ENCODE data around the gene FXYD7.

Gene FXYD7

GRCh38 chr19:35110974-35111373, 32.1 kb upstream of the FXYD7 start:
- no peak for DNase-seq (ENCODE audit: low spot score)

GRCh38 chr19:35112995-35113688, 29.9 kb upstream of the FXYD7 start:
- no peak for DNase-seq (ENCODE audit: low spot score)

DNA sequence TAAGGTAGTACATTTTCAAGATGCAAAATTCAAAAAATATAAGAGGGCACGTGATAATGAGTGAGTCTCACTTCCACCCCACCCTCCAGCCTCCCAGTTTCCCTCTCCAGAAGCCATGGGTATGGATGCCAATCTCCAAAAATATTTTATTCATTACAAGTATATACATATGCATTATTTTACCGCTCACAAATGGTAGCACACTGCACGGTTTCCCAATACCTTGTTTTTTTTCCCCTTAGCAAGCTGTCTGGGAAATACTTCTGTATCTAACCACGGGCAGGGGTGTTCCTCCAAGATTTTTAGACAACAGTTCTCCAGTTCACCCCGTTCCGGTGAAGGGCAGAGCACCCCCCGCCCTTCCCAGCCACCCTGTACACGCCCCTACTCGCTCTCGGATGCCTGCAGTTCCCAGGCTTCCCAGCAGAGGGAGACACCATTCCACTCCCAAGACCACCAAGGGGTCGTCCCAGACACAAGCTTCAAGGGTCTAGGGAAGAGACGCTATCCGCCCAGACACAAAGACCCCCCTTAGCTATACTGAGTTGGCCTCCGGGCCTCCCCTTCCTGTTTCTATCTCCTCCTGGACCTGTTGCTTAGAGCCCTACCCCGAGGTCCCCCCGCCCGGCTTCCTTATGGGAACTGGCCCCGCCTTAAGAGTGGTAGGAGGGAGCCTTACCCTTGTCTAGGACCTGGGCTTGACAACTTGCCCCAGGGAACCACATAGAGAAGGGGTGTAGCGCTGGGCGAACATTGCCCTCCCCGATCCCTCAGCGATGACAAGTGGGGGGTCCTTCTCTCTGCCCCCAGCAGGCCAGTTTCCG, 28.5 kb upstream of the FXYD7 start:
- DNase-seq (ENCODE audit: low spot score), result peak; percentile 85

DNA sequence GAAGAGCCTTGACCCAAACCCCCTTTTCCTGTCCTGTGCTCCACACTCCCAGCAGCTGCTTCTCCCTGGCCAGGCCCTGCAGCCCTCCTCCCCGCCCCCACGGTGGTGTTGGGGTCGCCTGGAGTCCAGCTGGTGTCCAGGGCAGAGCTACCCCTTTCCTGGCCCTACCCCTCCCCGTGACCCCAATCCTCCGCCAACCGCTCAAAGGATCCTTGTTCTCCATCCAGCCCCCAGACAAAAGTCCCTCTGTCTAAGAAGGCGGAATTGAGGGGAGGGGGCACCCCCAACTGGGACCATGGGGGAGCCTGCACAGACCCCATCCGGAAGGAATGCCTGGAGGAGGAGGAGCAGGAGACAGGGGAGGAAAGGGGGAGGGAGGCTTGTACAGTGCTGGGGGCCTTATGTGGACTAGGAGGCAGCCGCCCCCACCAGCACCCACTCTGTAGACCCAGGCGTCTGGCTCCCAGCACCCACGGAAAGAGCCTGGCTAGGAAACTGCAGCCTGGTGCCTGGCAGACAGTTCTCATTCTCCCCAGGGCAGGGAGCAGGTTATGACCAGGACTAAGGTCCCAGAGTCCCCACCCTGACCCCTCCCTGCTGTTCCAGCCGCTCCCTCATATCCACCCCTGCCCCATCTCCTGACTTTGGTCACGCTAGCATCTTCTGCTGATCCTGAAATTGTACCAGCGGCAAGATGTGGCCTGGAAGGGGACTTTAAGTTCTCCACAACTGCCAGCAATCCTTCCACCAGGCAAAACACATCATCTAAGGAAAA, 27.7 kb upstream of the FXYD7 start, which contains the start of gene FXYD3:
TSS of gene FXYD3 (plus strand) at position 647 of the 775 bp plus-strand sequence. CDS start 3,554 bp downstream, outside the sequence.
- DNase-seq (ENCODE audit: low spot score), result no peak

DNA sequence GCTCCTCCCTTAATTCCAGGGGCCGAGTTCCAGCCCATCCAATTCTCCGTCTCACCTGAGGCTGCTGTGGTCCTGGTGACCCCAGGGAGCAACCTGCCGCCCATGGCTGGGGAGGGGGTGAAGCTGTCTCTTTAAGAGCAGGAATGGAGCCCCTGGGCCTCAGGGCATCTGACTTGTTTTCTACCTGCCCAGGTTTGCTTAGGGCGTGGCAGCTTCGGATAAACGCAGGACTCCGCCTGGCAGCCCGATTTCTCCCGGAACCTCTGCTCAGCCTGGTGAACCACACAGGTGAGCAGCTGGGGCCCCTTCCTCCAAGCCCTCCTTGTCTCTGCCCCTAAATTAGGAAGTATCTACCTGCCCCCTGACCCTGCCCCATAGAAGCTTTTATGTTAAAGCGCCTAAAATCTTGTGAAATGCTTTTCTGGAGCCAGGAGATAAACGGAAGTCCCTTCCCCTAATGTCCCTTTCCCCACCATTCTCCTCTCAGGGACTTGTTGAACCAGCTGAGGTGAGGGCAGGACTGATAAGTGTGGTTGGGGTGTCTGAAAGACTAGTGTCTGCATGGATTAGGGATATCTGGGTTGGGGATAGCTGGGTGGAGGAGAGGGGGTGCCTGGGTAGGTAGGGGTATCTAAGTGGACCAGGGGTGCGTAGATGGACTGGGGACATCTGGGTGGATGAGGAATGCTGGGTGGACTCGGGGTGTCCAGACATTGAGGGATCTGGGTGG, 26.8 kb upstream of the FXYD7 start:
- DNase-seq (ENCODE audit: low spot score), result no peak

DNA sequence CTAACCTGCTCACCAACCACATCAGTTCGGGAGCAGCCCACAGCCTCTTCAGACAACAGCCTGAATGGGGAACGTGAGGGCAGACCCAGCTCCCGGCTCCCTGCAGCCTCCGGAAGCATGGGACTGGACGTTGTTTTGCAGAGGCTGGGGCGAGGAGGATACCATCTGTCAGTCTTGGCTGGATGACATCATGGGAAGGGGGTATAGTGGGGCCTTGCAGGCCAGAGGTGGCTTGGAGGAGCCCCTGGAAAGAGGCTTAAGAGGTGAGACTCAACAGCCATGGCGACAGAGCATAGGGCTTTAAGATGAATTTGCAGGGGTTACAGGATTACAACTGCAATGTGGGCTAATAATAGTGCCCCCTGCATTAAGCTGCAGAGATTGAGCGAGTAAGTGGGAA, 25.9 kb upstream of the FXYD7 start:
- DNase-seq (ENCODE audit: low spot score), result no peak

- no peak for DNase-seq (ENCODE audit: low spot score)
These were observed 25.3 kb upstream of the FXYD7 start for GRCh38 chr19:35117799-35118198.

GRCh38 chr19:35118268-35119020, 24.6 kb upstream of the FXYD7 start:
- DNase-seq (ENCODE audit: low spot score), result no peak

DNA sequence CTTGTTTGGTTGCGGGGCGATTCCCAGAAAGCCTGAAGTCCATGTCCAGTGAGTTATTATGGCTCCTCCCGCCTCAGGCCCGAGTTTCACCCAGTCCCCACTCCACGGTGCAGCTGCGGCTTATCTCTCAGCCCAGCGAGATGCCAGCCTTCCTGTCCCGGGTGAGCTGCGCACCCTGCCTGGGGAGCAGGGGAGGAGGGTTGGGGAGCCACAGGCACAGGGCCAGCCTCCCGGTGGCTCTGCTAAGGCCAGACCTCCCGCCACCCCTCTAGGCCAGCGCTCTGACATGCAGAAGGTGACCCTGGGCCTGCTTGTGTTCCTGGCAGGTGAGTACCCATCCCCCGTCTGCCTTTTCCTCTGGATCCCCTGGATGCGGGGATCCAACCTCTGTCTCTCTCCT, 24.0 kb upstream of the FXYD7 start:
- no peak for DNase-seq (ENCODE audit: low spot score)

- DNase-seq (ENCODE audit: low spot score), result no peak
These were observed 23.4 kb upstream of the FXYD7 start for GRCh38 chr19:35119578-35120155.

DNA sequence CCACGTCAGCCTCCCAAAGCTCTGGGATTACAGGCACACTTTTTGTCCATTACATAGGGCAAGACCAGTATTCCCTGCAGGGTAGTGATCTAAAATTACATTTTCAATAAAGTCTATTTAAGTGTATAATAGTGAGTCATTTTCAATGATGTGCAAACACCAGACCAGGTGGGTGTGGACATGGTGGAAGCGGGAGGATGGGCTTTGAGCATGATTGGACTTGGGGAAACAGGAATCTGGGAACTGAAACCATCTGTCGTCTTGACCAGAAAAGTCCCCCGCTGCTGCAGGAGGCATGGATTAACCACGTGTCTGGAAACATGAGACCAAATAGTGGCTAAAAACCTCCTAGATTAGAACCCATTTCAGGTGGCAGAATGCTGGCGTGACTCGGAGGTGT, 22.6 kb upstream of the FXYD7 start:
- DNase-seq (ENCODE audit: low spot score), result no peak

GRCh38 chr19:35120898-35121297, 22.2 kb upstream of the FXYD7 start:
- no peak for DNase-seq (ENCODE audit: low spot score)

GRCh38 chr19:35122687-35123551, 20.1 kb upstream of the FXYD7 start:
- DNase-seq (ENCODE audit: low spot score), result no peak

DNA sequence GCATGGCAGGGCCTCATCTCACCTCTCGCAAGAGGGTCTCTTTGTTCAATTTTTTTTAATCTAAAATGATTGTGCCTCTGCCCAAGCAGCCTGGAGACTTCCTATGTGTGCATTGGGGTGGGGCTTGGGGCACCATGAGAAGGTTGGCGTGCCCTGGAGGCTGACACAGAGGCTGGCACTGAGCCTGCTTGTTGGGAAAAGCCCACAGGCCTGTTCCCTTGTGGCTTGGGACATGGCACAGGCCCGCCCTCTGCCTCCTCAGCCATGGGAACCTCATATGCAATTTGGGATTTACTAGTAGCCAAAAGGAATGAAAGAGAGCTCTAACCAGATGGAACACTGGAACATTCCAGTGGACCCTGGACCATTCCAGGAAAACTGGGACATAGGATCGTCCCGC, 19.5 kb upstream of the FXYD7 start:
- no peak for DNase-seq (ENCODE audit: low spot score)

GRCh38 chr19:35124098-35125060, 18.7 kb upstream of the FXYD7 start:
- DNase-seq (ENCODE audit: low spot score), result peak; percentile 94

GRCh38 chr19:35125270-35125717, 17.8 kb upstream of the FXYD7 start:
- DNase-seq (ENCODE audit: low spot score), result no peak

DNA sequence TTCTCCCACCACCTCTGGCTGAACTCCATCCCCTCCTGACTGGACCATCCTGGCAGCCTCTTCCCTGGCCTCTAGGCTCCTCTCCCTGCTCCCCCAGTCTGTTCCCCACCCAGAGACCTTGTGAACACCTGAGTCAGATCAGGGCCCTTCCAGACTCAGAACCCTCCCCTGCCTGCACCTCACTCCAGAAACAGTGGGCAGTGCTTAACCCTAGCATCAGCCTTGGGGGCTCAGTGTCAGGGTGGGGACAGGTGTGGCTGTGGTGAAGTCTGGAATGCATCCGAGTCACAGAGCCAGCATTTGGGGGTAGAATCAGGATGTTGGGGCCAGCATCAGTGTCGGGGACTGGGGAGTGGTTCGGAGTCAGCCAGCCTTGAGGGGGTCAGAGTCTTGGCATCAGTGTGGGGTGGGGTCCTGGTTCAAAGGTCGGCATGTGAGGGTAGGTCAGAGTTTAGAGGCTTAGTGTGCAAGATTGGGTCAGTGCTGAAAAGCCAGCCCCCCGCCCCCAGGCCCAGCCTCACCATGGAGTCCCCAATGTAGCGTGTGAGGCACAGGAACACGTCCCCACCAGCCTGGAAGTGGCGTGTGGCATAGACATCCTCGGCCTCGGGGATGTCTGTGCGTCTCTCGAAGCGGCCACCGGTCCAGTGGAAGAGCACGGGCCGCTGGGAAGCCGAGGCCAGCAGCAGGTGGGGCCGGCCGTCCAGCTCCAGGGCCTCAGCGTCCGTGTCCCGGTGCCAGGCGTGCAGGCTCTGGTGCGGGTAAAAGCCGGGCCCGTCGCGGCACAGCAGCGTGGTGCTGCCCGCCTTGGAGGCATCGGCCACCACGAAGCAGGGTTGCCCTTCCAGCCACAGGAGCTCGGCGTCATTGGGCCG, 17.1 kb upstream of the FXYD7 start:
- no peak for DNase-seq (ENCODE audit: low spot score)

- no peak for DNase-seq (ENCODE audit: low spot score)
These were observed 16.5 kb upstream of the FXYD7 start for GRCh38 chr19:35126624-35126959.
